DOHH2 (cell line): ENCODE results near the gene EMX1.

ENCODE experiments used
- H3F3A ChIP-seq: fragments of 200-600 bp; sonication (generic), shearing (Covaris generic); 2 replicates; pipeline ENCODE4 v1.6.0; 2016; ENCODE audit warnings: antibody characterized with exemption, mild to moderate bottlenecking; ENCODE audit not compliant: control insufficient read depth, insufficient read depth
- H3K27ac ChIP-seq: fragments of 200-600 bp; sonication (generic); 2 replicates; pipeline ENCODE4 v1.5.1; 2014; ENCODE audit warnings: low read depth, mild to moderate bottlenecking, low read length, moderate library complexity
- H3K27me3 ChIP-seq: fragments of 200-600 bp; sonication (generic); 2 replicates; pipeline ENCODE4 v1.6.1; 2014; ENCODE audit warnings: mild to moderate bottlenecking, low read length, mixed read lengths; ENCODE audit not compliant: control insufficient read depth
- H3K36me3 ChIP-seq: fragments of 200-600 bp; sonication (generic); 2 replicates; pipeline ENCODE4 v1.6.1; 2014; ENCODE audit warnings: mild to moderate bottlenecking, low read length, moderate library complexity, mixed read lengths; ENCODE audit not compliant: control insufficient read depth
- H3K4me1 ChIP-seq: fragments of 200-600 bp; sonication (generic); 2 replicates; pipeline ENCODE4 v1.6.1; 2014; ENCODE audit warnings: mild to moderate bottlenecking, low read length, mixed read lengths; ENCODE audit not compliant: control insufficient read depth
- H3K4me2 ChIP-seq: fragments of 200-600 bp; sonication (generic); 2 replicates; pipeline ENCODE4 v1.6.0; 2014; ENCODE audit warnings: mild to moderate bottlenecking, low read length, moderate library complexity
- H3K4me3 ChIP-seq: fragments of 200-600 bp; sonication (generic); 2 replicates; pipeline ENCODE4 v1.5.1; 2014; ENCODE audit warnings: mild to moderate bottlenecking, low read length, mixed read lengths
- H3K79me2 ChIP-seq: fragments of 200-600 bp; sonication (generic); 2 replicates; pipeline ENCODE4 v1.6.1; 2014; ENCODE audit warnings: mild to moderate bottlenecking, low read length, mixed read lengths; ENCODE audit not compliant: control insufficient read depth
- H3K9me2 ChIP-seq: fragments of 200-600 bp; sonication (generic); replicated peaks from 2 replicates; pipeline ENCODE4 v1.6.1; 2014; ENCODE audit warnings: mild to moderate bottlenecking, low read length, mixed read lengths; ENCODE audit not compliant: control insufficient read depth
- H3K9me3 ChIP-seq: fragments of 200-600 bp; sonication (generic); 2 replicates; pipeline ENCODE4 v1.6.1; 2014; ENCODE audit warnings: antibody characterized with exemption, low read length, mixed read lengths; ENCODE audit not compliant: control insufficient read depth, insufficient read depth
- H4K20me1 ChIP-seq: fragments of 200-600 bp; sonication (generic); 2 replicates; pipeline ENCODE4 v1.6.0; 2014; ENCODE audit warnings: low read depth, mild to moderate bottlenecking, antibody characterized with exemption, low read length, moderate library complexity; ENCODE audit not compliant: control insufficient read depth, insufficient read depth
- EZH2phosphoT487 ChIP-seq: fragments of 200-600 bp; sonication (generic); IDR thresholded peaks from 2 replicates; pipeline ENCODE4 v1.6.1; 2017; ENCODE audit warnings: borderline replicate concordance, mild to moderate bottlenecking, antibody characterized with exemption, low read length, moderate library complexity, mixed read lengths
- TF ChIP-seq, protein P1 (sequence below): fragments of 200-600 bp; sonication (generic); IDR thresholded peaks from one replicate; pipeline ENCODE4 v1.5.1; 2014; ENCODE audit warnings: antibody characterized with exemption, mild to moderate bottlenecking, low read depth, low read length; ENCODE audit not compliant: poor library complexity, severe bottlenecking

EMX1 gene

GRCh38 chr2:72935611-72935957 is 18.3 kb downstream of the EMX1 start:
- Histone ChIP-seq H3K79me2 (no peaks in the 10 kb centered on the region), H3K4me3 (no peak overlapping the region), H3K27ac (no peak overlapping the region), H3K36me3 (no peaks in the 10 kb centered on the region), H3K9me2 (no peaks in the 10 kb centered on the region), H3K9me3 (no peaks in the 10 kb centered on the region), H3F3A (no peaks in the 10 kb centered on the region), H3K4me1 (no peaks in the 10 kb centered on the region), H3K4me2 (no peak overlapping the region), H4K20me1 (no peaks in the 10 kb centered on the region), H3K27me3 (peaks cover 2% of the 10 kb centered on the region; the same call in 1 of the 2 replicates)
- TF ChIP-seq, protein P1, sequence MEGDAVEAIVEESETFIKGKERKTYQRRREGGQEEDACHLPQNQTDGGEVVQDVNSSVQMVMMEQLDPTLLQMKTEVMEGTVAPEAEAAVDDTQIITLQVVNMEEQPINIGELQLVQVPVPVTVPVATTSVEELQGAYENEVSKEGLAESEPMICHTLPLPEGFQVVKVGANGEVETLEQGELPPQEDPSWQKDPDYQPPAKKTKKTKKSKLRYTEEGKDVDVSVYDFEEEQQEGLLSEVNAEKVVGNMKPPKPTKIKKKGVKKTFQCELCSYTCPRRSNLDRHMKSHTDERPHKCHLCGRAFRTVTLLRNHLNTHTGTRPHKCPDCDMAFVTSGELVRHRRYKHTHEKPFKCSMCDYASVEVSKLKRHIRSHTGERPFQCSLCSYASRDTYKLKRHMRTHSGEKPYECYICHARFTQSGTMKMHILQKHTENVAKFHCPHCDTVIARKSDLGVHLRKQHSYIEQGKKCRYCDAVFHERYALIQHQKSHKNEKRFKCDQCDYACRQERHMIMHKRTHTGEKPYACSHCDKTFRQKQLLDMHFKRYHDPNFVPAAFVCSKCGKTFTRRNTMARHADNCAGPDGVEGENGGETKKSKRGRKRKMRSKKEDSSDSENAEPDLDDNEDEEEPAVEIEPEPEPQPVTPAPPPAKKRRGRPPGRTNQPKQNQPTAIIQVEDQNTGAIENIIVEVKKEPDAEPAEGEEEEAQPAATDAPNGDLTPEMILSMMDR, result no peak
- TF ChIP-seq EZH2phosphoT487, result no peak

- no peaks in the 10 kb centered on the region for H3K9me3 ChIP-seq
Observed at GRCh38 chr2:72936660-72937355, 19.5 kb downstream of the EMX1 start.

DNA sequence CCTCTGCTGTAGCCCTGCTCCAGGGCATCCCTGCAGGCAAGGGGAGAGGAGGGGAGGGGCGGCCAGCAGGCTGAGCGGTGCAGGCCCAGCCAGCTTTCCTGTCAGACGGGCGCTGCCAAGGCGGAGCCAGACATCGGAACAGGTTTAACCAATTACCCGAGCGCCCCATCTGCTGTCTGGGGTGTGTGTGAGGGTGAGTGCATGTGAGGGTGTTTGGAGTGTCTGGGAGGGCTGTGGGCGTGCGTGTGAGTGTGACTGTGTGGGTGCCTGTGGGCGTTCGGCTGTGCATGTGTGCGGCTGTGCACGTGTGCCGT is 20.0 kb downstream of the EMX1 start:
- Histone ChIP-seq H3K4me2 (no peak overlapping the region), H3K79me2 (no peaks in the 10 kb centered on the region), H3K9me3 (no peaks in the 10 kb centered on the region), H3K36me3 (no peaks in the 10 kb centered on the region), H3K27ac (no peak overlapping the region), H4K20me1 (no peaks in the 10 kb centered on the region), H3K4me1 (no peaks in the 10 kb centered on the region), H3F3A (no peaks in the 10 kb centered on the region), H3K27me3 (peaks cover 2% of the 10 kb centered on the region; the same call in 1 of the 2 replicates), H3K4me3 (no peak overlapping the region), H3K9me2 (no peaks in the 10 kb centered on the region)
- TF ChIP-seq, protein P1, result no peak
- TF ChIP-seq EZH2phosphoT487, result no peak

More at GRCh38 chr2:72936660-72937355, 19.5 kb downstream of the EMX1 start:
- Histone ChIP-seq H3K9me2 (no peaks in the 10 kb centered on the region), H3K4me3 (no peak overlapping the region), H3K79me2 (no peaks in the 10 kb centered on the region), H4K20me1 (no peaks in the 10 kb centered on the region), H3K4me1 (no peaks in the 10 kb centered on the region), H3K27ac (no peak overlapping the region), H3F3A (no peaks in the 10 kb centered on the region), H3K36me3 (no peaks in the 10 kb centered on the region), H3K4me2 (no peak overlapping the region), H3K27me3 (peaks cover 2% of the 10 kb centered on the region; the same call in 1 of the 2 replicates)
- TF ChIP-seq EZH2phosphoT487, result no peak
- TF ChIP-seq, protein P1, result no peak
